ENCODE data around the gene TRIP11. TPM values are rescaled to one million over a fixed set of nuclear protein-coding genes. Genes with fewer than 3 reads are reported as not detected.

The TRIP11 gene
- 13.3 and 14.0 TPM in 2 replicates for total RNA-seq

GRCh38 chr14:92039719-92040430, at the start of gene TRIP11:
TRIP11 (minus strand) TSS chr14:92040059; CDS start chr14:92039685, 374 bp downstream.

GRCh38 chr14:91947475-91948184, 92.2 kb downstream of the TRIP11 start, which contains the start of gene FBLN5:
FBLN5 (minus strand) TSS chr14:91947694; CDS start chr14:91947229, 465 bp downstream.

Other genes starting within 250 kb of the TRIP11 start
- gene TC2N, start 172.5 kb downstream of the TRIP11 start, total RNA-seq = 1.0 and 1.5 TPM in 2 replicates
- gene FBLN5, start 92.4 kb downstream of the TRIP11 start, total RNA-seq = 169 and 544 TPM in 2 replicates
- 12.8 and 18.8 TPM in 2 replicates for gene ATXN3, start 66.5 kb upstream of the TRIP11 start, total RNA-seq
- gene NDUFB1, start 81.6 kb upstream of the TRIP11 start, total RNA-seq = 301 and 304 TPM in 2 replicates
- gene CPSF2, start 81.9 kb upstream of the TRIP11 start, total RNA-seq = 14.2 and 36.3 TPM in 2 replicates